ENCODE data around the gene KSR1. TPM values are rescaled to one million over a fixed set of nuclear protein-coding genes. Genes with fewer than 3 reads are reported as not detected.
"Not testable (repeated sequence)": the region's sequence is repeated elsewhere in the genome, so short reads cannot be mapped to it uniquely, and the experiment has no call there.

Gene KSR1
- total and polyA plus RNA-seq, 5 experiments from 2014 or later = 0.73 to 25.4 (median 2.0) TPM

- H3K4me3 Mint-ChIP-seq = no peak overlapping the region
- DNase-seq (peak; percentile 28 to 71 (median 53)), ATAC-seq (peak; percentile 75 to 80)
- no peaks in the 10 kb centered on the region for H3K36me3 Mint-ChIP-seq
- POLR2A ChIA-PET = no interaction called here
- H3K9me3 Mint-ChIP-seq = no peaks in the 10 kb centered on the region
- peaks cover 0 to 14% (median 0%) of the 10 kb centered on the region in 5 donors for H3K27me3 Mint-ChIP-seq
- H3K27ac Mint-ChIP-seq = peak overlapping the region in 4 of 10 donors; percentile 5 to 67 (median 22)
- peaks cover 8 to 10% (median 8%) of the 10 kb centered on the region in 4 donors for H3K4me1 Mint-ChIP-seq
Observed at GRCh38 chr17:27654654-27655524, 198.6 kb downstream of the KSR1 start.

GRCh38 chr17:27655525-27656111 lies 199.4 kb downstream of the KSR1 start:
- Mint-ChIP-seq H3K27me3 (peaks cover 0 to 14% (median 0%) of the 10 kb centered on the region in 5 donors), H3K4me1 (peaks cover 8 to 10% (median 8%) of the 10 kb centered on the region in 4 donors)
- H3K36me3 Mint-ChIP-seq, H3K4me3 Mint-ChIP-seq, H3K27ac Mint-ChIP-seq, POLR2A ChIA-PET, H3K9me3 Mint-ChIP-seq, ATAC-seq, DNase-seq: not testable (repeated sequence)

- POLR2A ChIA-PET, DNase-seq, ATAC-seq, H3K36me3 Mint-ChIP-seq, H3K4me1 Mint-ChIP-seq, H3K9me3 Mint-ChIP-seq, H3K4me3 Mint-ChIP-seq: not testable (repeated sequence)
- Mint-ChIP-seq H3K27ac (peak overlapping the region in 1 of 10 donors; percentile 49), H3K27me3 (peaks cover 0 to 12% (median 0%) of the 10 kb centered on the region in 5 donors)
Observed at GRCh38 chr17:27656620-27657019, 200.4 kb downstream of the KSR1 start.

GRCh38 chr17:27657620-27658019 lies 201.4 kb downstream of the KSR1 start:
- DNase-seq (no peak), ATAC-seq (no peak)
- Mint-ChIP-seq H3K27me3 (peaks cover 0 to 12% (median 0%) of the 10 kb centered on the region in 5 donors), H3K27ac (no peak overlapping the region), H3K4me1 (peaks cover 5 to 8% (median 5%) of the 10 kb centered on the region in 4 donors), H3K4me3 (no peak overlapping the region), H3K36me3 (no peaks in the 10 kb centered on the region), H3K9me3 (no peaks in the 10 kb centered on the region)
- POLR2A ChIA-PET = no interaction called here

GRCh38 chr17:27659683-27660082 lies 203.4 kb downstream of the KSR1 start:
- ATAC-seq = no peak
- POLR2A ChIA-PET = no interaction called here
- Mint-ChIP-seq H3K4me1 (peaks cover 2% of the 10 kb centered on the region in 4 donors), H3K27ac (no peak overlapping the region), H3K9me3 (no peaks in the 10 kb centered on the region), H3K27me3 (peaks cover 0 to 9% (median 0%) of the 10 kb centered on the region in 5 donors), H3K36me3 (no peaks in the 10 kb centered on the region), H3K4me3 (no peak overlapping the region)
- DNase-seq = no peak

- no peaks in the 10 kb centered on the region for H3K36me3 Mint-ChIP-seq
- no peak for DNase-seq
- no peak overlapping the region for H3K4me3 Mint-ChIP-seq
- no peak for ATAC-seq
- no peaks in the 10 kb centered on the region for H3K9me3 Mint-ChIP-seq
- H3K27ac Mint-ChIP-seq = no peak overlapping the region
- peaks cover 0 to 7% (median 0%) of the 10 kb centered on the region in 5 donors for H3K27me3 Mint-ChIP-seq
- POLR2A ChIA-PET = no interaction called here
- H3K4me1 Mint-ChIP-seq = no peaks in the 10 kb centered on the region
Observed at GRCh38 chr17:27660436-27660835, 204.2 kb downstream of the KSR1 start.

GRCh38 chr17:27663936-27664605 lies 207.8 kb downstream of the KSR1 start:
- no peaks in the 10 kb centered on the region for H3K36me3 Mint-ChIP-seq
- H3K4me3 Mint-ChIP-seq = no peak overlapping the region
- H3K27me3 Mint-ChIP-seq = no peaks in the 10 kb centered on the region
- ATAC-seq = no peak
- no peak overlapping the region for H3K27ac Mint-ChIP-seq
- H3K9me3 Mint-ChIP-seq = no peaks in the 10 kb centered on the region
- no peak for DNase-seq
- POLR2A ChIA-PET = no interaction called here
- H3K4me1 Mint-ChIP-seq = no peaks in the 10 kb centered on the region

- no peak for DNase-seq
- Mint-ChIP-seq H3K36me3 (no peaks in the 10 kb centered on the region), H3K9me3 (no peaks in the 10 kb centered on the region), H3K27me3 (no peaks in the 10 kb centered on the region), H3K4me1 (no peaks in the 10 kb centered on the region), H3K27ac (no peak overlapping the region), H3K4me3 (no peak overlapping the region)
- POLR2A ChIA-PET = no interaction called here
- ATAC-seq = no peak
Observed at GRCh38 chr17:27664606-27664965, 208.3 kb downstream of the KSR1 start.

GRCh38 chr17:27665549-27665948 lies 209.3 kb downstream of the KSR1 start:
- DNase-seq (no peak), ATAC-seq (no peak)
- Mint-ChIP-seq H3K36me3 (no peaks in the 10 kb centered on the region), H3K27me3 (peaks cover 0 to 1% (median 0%) of the 10 kb centered on the region in 5 donors), H3K27ac (no peak overlapping the region), H3K4me1 (no peaks in the 10 kb centered on the region), H3K9me3 (no peaks in the 10 kb centered on the region), H3K4me3 (no peak overlapping the region)
- POLR2A ChIA-PET = no interaction called here

GRCh38 chr17:27666270-27666669 lies 210.0 kb downstream of the KSR1 start:
- POLR2A ChIA-PET, H3K9me3 Mint-ChIP-seq, ATAC-seq, H3K36me3 Mint-ChIP-seq, H3K27me3 Mint-ChIP-seq, DNase-seq, H3K4me3 Mint-ChIP-seq, H3K27ac Mint-ChIP-seq, H3K4me1 Mint-ChIP-seq: not testable (repeated sequence)

- Mint-ChIP-seq H3K4me3 (no peak overlapping the region), H3K27ac (no peak overlapping the region), H3K27me3 (peaks cover 0 to 1% (median 0%) of the 10 kb centered on the region in 5 donors), H3K4me1 (no peaks in the 10 kb centered on the region), H3K9me3 (no peaks in the 10 kb centered on the region), H3K36me3 (no peaks in the 10 kb centered on the region)
- ATAC-seq = no peak
- DNase-seq = no peak
- POLR2A ChIA-PET = no interaction called here
Observed at GRCh38 chr17:27666831-27667560, 210.7 kb downstream of the KSR1 start.

- no peaks in the 10 kb centered on the region for H3K36me3 Mint-ChIP-seq
- POLR2A ChIA-PET = no interaction called here
- H3K27ac Mint-ChIP-seq = no peak overlapping the region
- no peak overlapping the region for H3K4me3 Mint-ChIP-seq
- H3K4me1 Mint-ChIP-seq = no peaks in the 10 kb centered on the region
- ATAC-seq (no peak), DNase-seq (peak in 1 of 10 donors; percentile 14)
- no peaks in the 10 kb centered on the region for H3K9me3 Mint-ChIP-seq
- peaks cover 0 to 1% (median 0%) of the 10 kb centered on the region in 5 donors for H3K27me3 Mint-ChIP-seq
Observed at GRCh38 chr17:27667656-27668487, 211.6 kb downstream of the KSR1 start.
